Mesenteric fat pad (tissue), 1 donor: ENCODE data around the gene DAPK2. TPM values are rescaled to one million over a fixed set of nuclear protein-coding genes. Genes with fewer than 3 reads are reported as not detected.

Source experiments
- DNase-seq: peaks from one replicate; pipeline ENCODE4 v3.0.0-alpha.2; 2020; ENCODE audit warnings: low spot score
- microRNA-seq: library from miRNA; unstranded; fragments of <30 nt; microRNA quantifications from one replicate; pipeline ENCODE4 v1.2.0, GENCODE V29; 2020; ENCODE audit warnings: borderline number of aligned reads
- total RNA-seq: library from RNA; stranded (reverse); fragmentation: NEBNext Ultra II Directional; extraction: Animal tissue kit (Norgen Biotek cat#: 25700); gene quantifications from one replicate; pipeline ENCODE4 v1.2.1, GENCODE V29; 2021
- donor health status: DM: yes; HTN: yes; CAD: no.

DAPK2 gene
- total RNA-seq, 1 donor from 2014 or later = 18.1 TPM

- DNase-seq = no peak
Measured at GRCh38 chr15:63874616-63875015, 171.7 kb downstream of the DAPK2 start.

DNA sequence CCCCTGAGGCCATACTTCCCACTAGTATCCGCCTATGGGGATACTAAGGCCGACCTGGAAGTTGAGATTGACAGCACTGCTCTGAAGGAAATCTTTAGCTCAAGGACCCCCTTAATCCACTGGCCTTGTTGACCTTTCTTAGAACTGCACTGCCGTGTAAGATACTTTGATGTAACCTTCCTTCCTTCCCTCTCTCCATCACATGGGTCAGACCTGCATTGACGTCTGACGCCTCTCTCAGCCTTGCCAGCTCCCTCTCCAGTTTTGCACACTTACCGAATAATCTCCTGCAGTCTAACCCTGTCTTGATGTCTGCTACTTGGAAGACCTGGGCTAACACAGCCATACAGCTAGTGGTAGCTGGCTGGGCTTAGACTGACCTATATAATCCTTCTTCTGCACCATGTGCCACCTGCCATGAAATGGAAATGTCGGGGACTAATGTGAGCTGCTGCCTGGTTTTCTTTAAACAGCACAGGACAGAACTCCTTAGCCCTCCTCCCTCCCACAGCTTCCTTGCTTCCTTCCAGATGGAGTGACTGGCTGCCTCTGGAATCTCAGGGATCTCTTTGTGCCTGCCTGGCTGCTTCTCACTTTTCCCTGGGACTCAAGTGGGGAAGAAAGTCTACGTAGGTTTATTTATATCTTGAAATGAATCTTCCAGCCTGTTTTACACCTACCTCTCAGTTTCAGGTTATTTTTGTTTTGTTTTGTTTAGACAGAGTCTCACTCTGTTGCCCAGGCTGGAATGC lies 173.3 kb downstream of the DAPK2 start:
- no peak for DNase-seq

DNA sequence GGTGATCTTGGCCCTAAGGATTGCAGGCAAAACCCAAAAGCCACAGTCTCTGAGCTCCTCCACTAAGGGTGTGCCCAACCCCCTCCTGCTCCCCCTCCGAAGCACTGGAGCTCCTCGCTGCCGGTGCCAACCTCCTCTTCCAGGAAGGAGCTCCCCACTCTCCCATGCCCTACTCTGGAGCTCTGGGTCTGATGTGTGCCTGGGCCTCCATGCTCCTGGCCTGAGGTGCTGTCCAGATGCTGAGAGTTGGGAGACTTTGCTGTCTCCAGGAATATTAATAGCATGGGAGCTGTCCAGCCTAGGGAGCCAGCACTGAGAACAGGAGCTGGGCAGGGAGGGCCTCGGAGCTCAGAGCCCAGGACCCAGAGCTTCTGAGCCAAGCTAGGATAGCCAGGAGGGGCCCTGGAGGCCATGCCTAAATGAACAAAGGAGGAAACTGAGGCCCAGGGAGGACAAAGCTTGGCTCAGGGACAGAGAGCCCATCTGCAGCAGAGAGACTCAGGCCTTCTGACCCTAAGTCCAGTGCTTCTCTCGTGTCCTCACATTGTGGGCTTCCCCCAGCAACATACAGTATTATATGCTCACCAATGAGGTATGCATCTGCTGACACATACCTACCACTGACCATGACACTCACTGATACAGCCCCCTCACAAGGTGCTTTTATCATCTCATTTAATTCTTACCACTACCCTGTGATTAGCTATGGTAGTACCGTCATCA lies 175.6 kb downstream of the DAPK2 start:
- DNase-seq = peak; percentile 75

- DNase-seq = no peak
Measured at GRCh38 chr15:63870043-63870394, 176.3 kb downstream of the DAPK2 start.

- peak; percentile 2 for DNase-seq
Measured at GRCh38 chr15:63869371-63870042, 176.8 kb downstream of the DAPK2 start.

DNA sequence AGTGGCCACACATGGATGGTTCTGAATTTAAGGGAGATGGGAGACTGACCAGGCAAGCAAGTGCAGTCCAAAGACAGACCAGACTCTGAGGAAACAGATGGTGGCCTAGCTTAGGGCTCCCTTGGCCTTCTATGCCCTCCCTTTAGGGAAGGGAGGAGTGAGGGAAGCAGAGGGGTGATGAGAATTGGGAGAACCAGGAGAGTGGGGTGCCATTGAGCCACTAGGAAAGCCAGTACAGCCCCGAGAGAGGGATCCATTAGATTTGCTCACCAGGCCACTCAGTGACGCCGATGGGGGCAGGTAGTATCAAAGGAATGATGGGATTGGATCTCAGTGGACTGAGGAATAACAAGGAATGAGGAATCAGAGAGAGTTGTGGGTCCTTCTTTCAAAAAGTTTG lies 182.1 kb downstream of the DAPK2 start:
- DNase-seq = peak; percentile 55

GRCh38 chr15:63861946-63862517 lies 184.3 kb downstream of the DAPK2 start:
- DNase-seq = peak; percentile 59

DNA sequence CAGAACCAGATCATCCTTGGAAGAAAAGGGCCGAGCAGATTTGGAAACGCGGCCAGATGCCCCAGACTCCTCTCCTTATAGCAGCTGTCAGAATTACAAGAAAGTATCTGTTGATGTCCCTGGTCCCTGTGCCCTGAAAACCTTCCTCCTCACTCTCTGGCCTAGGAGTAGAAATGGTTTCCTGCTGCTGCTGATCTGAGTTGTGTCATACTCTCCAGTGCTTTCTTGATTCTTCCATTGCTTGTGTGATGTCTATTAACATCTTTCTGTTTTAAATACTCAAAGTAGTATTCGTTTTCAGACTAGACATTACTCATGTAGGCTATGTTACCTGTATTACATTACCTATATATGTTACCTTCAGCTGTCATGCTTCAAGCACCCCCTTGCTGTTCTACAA lies 185.7 kb downstream of the DAPK2 start:
- no peak for DNase-seq

DNA sequence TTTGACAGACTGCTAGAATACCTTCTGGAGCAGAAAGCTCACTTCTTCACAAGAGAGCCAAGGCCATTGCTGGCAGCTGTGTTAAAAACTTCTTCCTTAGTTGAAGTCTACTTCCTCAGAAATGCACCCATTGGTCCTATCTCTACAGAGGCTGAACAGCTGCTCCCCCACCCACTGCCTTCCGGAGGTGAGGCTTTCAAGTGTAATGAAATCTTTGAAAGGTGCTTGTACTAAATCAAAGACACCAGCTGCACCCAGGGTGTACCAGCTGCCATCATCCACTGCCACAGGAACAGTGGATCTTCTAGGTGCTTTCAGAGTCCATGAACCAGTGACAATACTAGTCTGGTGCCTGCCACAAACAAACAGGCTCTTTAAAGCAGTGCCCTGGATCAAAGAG lies 186.1 kb downstream of the DAPK2 start:
- peak; percentile 57 for DNase-seq

DNA sequence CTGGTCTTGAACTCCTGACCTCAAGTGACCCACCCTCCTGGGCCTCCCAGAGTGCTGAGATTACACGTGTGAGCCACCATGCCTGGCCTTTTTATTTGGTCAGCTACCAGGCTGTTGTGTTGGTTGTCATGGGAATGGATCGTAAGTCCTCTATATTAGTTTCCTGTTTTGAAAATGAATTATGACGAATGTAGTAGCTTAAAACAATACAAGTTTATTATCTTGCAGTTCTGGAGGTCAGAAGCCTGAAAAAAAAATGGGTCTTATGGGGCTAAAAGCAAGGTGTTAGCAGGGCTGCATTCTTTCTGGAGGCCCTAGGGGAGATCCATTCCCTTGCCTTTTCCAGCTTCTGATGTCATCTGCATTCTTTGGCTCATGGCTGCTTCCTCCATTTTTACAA lies 187.4 kb downstream of the DAPK2 start:
- DNase-seq = no peak

DNA sequence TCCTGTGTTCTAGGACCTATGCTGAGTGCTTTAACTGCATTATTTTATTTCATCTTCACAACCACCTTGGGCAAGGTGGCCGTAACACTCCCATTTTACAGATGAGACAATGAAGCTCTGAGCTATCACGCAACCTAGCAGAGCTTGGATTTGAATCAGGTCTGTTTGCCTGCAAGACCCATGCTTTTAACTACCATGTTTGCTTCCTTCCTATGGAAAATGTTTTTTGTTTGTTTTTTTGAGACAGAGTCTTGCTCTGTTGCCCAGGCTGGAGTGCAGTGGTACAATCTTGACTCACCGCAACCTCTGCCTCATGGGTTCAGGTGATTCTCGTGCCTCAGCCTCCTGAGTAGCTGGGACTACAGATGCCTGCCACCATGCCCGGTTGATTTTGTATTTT lies 187.8 kb downstream of the DAPK2 start:
- DNase-seq = no peak

GRCh38 chr15:63857461-63857856 lies 188.8 kb downstream of the DAPK2 start:
- no peak for DNase-seq

Small RNA genes within 50 kb of the gene (microRNA-seq; reads per million reads assigned to microRNA genes)
- gene MIR422A = not detected

Other genes with a start within 250 kb of the DAPK2 start
- gene HERC1, start 212.5 kb downstream of the DAPK2 start, total RNA-seq = 93.7 TPM
- 36.3 TPM for gene CIAO2A, start 47.4 kb upstream of the DAPK2 start, total RNA-seq
- gene SNX1, start 49.5 kb upstream of the DAPK2 start, total RNA-seq = 188 TPM
- gene SNX22, start 105.2 kb upstream of the DAPK2 start, total RNA-seq = 0.71 TPM
- 470 TPM for gene PPIB, start 116.5 kb upstream of the DAPK2 start, total RNA-seq